ENCODE measurements around the gene ASAP3. TPM values are rescaled to one million over a fixed set of nuclear protein-coding genes. Genes with fewer than 3 reads are reported as not detected.

ASAP3 gene
- total and polyA plus RNA-seq, 9 of the 15 experiments (the other 6 are each of a cell fraction or from before 2014, with no cell fraction given): 1.7 to 31.2 (median 17.4) TPM

DNA sequence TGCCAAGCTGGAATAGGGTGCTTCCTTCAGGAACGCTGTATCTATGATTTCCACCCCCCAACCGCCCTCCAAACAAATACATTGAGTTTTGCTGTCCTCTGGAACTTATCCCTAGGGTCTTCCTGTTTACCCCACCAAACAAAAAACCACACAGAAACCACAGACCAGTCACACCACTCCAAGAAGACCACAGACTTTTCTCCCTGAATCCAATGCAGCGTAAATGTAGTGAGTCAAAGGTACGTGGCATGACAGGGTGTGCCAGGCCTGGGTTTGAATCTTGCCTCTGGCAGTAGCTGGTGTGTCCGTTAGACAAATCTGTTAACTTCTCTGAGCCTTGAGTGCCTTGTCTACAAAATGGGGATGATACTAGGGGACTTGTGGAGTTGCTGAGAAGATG is 27.8 kb downstream of the ASAP3 start:
- Histone ChIP-seq H3K4me2 (ENCODE audit: insufficient read depth, low read length) (no peak overlapping the region), H3K9ac (ENCODE audit: insufficient read depth in 1 of 2, low read depth in 2 of 2, low read length in 2 of 2) (no peak overlapping the region), H4K20me1 (replicated peaks; ENCODE audit: control insufficient read depth, insufficient read depth, low read length) (no peaks in the 10 kb centered on the region), H3K79me2 (ENCODE audit: control insufficient read depth, insufficient read depth, low read length) (no peaks in the 10 kb centered on the region), H2AFZ (ENCODE audit: low read depth, low read length) (no peak overlapping the region), H3K27ac (ENCODE audit: extremely low read depth, low read depth, low read length) (no peak overlapping the region), H3K36me3 (ENCODE audit: control insufficient read depth, insufficient read depth, low read length) (peaks cover 9% of the 10 kb centered on the region; the same call in 2 of the 3 replicates), H3K4me1 (replicated peaks in 1 of 2; ENCODE audit: control insufficient read depth in 2 of 2, insufficient read depth in 2 of 2, low read length in 2 of 2) (peaks cover 0 to 10% of the 10 kb centered on the region in 2 experiments; a peak in 3 of 5 replicates), H3K9me1 (ENCODE audit: control insufficient read depth, insufficient read depth, low read length) (no peaks in the 10 kb centered on the region), H3K4me3 (no peak overlapping the region), H3K9me3 (replicated peaks; ENCODE audit: control insufficient read depth, insufficient read depth, low read depth, low read length) (no peaks in the 10 kb centered on the region), H3K27me3 (ENCODE audit: control insufficient read depth in 2 of 2, insufficient read depth in 2 of 2, low read length in 2 of 2) (no peaks in the 10 kb centered on the region)
- in situ Hi-C loops (cut with MboI): no loop called here
- no TSS peak for BruUV-seq (replicated peaks)
- WGBS (ENCODE audit: insufficient coverage, low coverage, missing lambda C conversion rate): 43% methylated on average over 5 of the region's 5 CpGs
- ChIA-PET POLR2A (interaction anchor here (3.1 kb wide), 1 partner anchor 11 kb away, joined by 11 read pairs; no protein-coding TSS in a partner anchor), CTCF (ENCODE audit: low intra/inter-chr PET ratio) (no interaction called here)
- no peak for ATAC-seq
- intact Hi-C loops (cut with micrococcal nuclease): no loop called here
- no peak for DNase-seq (ENCODE audit: extremely low read depth in 1 of 4, low spot score in 3 of 4)
- FAIRE-seq: no peak
- TF ChIP-seq, protein P1, sequence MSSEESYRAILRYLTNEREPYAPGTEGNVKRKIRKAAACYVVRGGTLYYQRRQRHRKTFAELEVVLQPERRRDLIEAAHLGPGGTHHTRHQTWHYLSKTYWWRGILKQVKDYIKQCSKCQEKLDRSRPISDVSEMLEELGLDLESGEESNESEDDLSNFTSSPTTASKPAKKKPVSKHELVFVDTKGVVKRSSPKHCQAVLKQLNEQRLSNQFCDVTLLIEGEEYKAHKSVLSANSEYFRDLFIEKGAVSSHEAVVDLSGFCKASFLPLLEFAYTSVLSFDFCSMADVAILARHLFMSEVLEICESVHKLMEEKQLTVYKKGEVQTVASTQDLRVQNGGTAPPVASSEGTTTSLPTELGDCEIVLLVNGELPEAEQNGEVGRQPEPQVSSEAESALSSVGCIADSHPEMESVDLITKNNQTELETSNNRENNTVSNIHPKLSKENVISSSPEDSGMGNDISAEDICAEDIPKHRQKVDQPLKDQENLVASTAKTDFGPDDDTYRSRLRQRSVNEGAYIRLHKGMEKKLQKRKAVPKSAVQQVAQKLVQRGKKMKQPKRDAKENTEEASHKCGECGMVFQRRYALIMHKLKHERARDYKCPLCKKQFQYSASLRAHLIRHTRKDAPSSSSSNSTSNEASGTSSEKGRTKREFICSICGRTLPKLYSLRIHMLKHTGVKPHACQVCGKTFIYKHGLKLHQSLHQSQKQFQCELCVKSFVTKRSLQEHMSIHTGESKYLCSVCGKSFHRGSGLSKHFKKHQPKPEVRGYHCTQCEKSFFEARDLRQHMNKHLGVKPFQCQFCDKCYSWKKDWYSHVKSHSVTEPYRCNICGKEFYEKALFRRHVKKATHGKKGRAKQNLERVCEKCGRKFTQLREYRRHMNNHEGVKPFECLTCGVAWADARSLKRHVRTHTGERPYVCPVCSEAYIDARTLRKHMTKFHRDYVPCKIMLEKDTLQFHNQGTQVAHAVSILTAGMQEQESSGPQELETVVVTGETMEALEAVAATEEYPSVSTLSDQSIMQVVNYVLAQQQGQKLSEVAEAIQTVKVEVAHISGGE (CRISPR knock-in tag; IDR thresholded peaks at IDR 0.05): no peak
- TF ChIP-seq, protein P2, sequence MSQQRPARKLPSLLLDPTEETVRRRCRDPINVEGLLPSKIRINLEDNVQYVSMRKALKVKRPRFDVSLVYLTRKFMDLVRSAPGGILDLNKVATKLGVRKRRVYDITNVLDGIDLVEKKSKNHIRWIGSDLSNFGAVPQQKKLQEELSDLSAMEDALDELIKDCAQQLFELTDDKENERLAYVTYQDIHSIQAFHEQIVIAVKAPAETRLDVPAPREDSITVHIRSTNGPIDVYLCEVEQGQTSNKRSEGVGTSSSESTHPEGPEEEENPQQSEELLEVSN (IDR thresholded peaks at IDR 0.05; ENCODE audit: borderline replicate concordance in 1 of 2, extremely low read depth in 1 of 2, insufficient read depth in 1 of 2, insufficient read length in 1 of 2, low read depth in 1 of 2, low read length in 1 of 2, poor library complexity in 1 of 2, severe bottlenecking in 1 of 2): no peak
- TF ChIP-seq GABPB1 (CRISPR knock-in tag; IDR thresholded peaks at IDR 0.05) (no peak), NFXL1 (CRISPR knock-in tag; IDR thresholded peaks at IDR 0.05) (no peak), LEF1 (IDR thresholded peaks at IDR 0.05) (no peak), RBM17 (IDR thresholded peaks at IDR 0.05; ENCODE audit: borderline replicate concordance, low read depth, low read length) (no peak), CHAMP1 (IDR thresholded peaks at IDR 0.05) (no peak), RAD21 (CRISPR knock-in tag; conservative IDR thresholded peaks at IDR 0.05 in 1 of 2, IDR thresholded peaks at IDR 0.05 in 1 of 2) (no peak), CTCFL (IDR thresholded peaks at IDR 0.05; ENCODE audit: borderline replicate concordance, insufficient read depth, low read depth, low read length, poor library complexity, severe bottlenecking) (no peak), MEF2D (tag; conservative IDR thresholded peaks at IDR 0.05; ENCODE audit: low read depth) (no peak)
